ENCODE data around the gene CTF1. TPM values are rescaled to one million over a fixed set of nuclear protein-coding genes. Genes with fewer than 3 reads are reported as not detected.
"Not testable (repeated sequence)": the region's sequence is repeated elsewhere in the genome, so short reads cannot be mapped to it uniquely, and the experiment has no call there.

Gene CTF1
- total and polyA plus RNA-seq, 2 donors (not counting 1 experiment from before 2014, with no cell fraction given) = 0.78 to 0.81 TPM

GRCh38 chr16:30889721-30890120 is 6.7 kb upstream of the CTF1 start:
- DNase-seq (no peak), ATAC-seq (ENCODE audit: low read depth) (no peak)
- H3K9me3 Mint-ChIP-seq (ENCODE audit: insufficient read depth) = no peaks in the 10 kb centered on the region
- no peak overlapping the region for H2AFZ ChIP-seq (ENCODE audit: insufficient read depth, low read depth, low read length, poor library complexity, severe bottlenecking)
- peaks cover 52% of the 10 kb centered on the region for H3K79me2 ChIP-seq (ENCODE audit: control insufficient read depth, insufficient read depth, low read length)
- intact Hi-C loops (cut with micrococcal nuclease) = no loop called here
- H4K20me1 ChIP-seq (ENCODE audit: control insufficient read depth, insufficient read depth, low read length, poor library complexity, severe bottlenecking) = peaks cover 8% of the 10 kb centered on the region
- no peak overlapping the region for H3K27ac ChIP-seq (ENCODE audit: low read length in 2 of 2)
- H3K4me3 Mint-ChIP-seq = no peak overlapping the region
- no peaks in the 10 kb centered on the region for H3K27me3 Mint-ChIP-seq
- no peak overlapping the region for H3K9ac ChIP-seq (ENCODE audit: low read length)
- no peaks in the 10 kb centered on the region for H3K9me3 ChIP-seq (ENCODE audit: control extremely low read depth in 1 of 3, control insufficient read depth in 2 of 3, insufficient read depth in 1 of 3, low read length in 2 of 3)
- H3K4me2 ChIP-seq (replicated peaks; ENCODE audit: low read depth, low read length, poor library complexity, severe bottlenecking) = no peak overlapping the region
- peaks cover 21 to 25% of the 10 kb centered on the region in 2 donors for H3K4me1 ChIP-seq (ENCODE audit: control insufficient read depth in 2 of 2, insufficient read depth in 2 of 2, low read length in 2 of 2)
- no peak overlapping the region for H3K4me3 ChIP-seq (ENCODE audit: control extremely low read depth in 1 of 5, extremely low read depth in 1 of 5, insufficient read depth in 1 of 5, low read depth in 2 of 5, low read length in 4 of 5)
- peaks cover 32% of the 10 kb centered on the region for H3K4me1 Mint-ChIP-seq
- H3K27ac Mint-ChIP-seq = no peak overlapping the region
- H3K27me3 ChIP-seq (replicated peaks in 1 of 4; ENCODE audit: control extremely low read depth in 1 of 4, control insufficient read depth in 3 of 4, insufficient read depth in 4 of 4, low read length in 3 of 4) = no peaks in the 10 kb centered on the region
- 90% methylated on average over 5 of the region's 5 CpGs for WGBS (ENCODE audit: insufficient coverage)
- no peak for TF ChIP-seq EZH2 (IDR thresholded peaks at IDR 0.05; ENCODE audit: borderline replicate concordance, insufficient read depth, low read depth, low read length, poor library complexity, severe bottlenecking)
- no peak for TF ChIP-seq CTCF (IDR thresholded peaks at IDR 0.05)
- ChIA-PET POLR2A (interaction anchor here (0.7 kb wide), 1 partner anchor 814 kb away, joined by 6 read pairs; no protein-coding TSS in a partner anchor), CTCF (interaction anchor here (1.4 kb wide), 1 partner anchor 12 kb away, joined by 5 read pairs; no protein-coding TSS in a partner anchor)
- H3K36me3 ChIP-seq (replicated peaks in 1 of 2; ENCODE audit: control extremely low read depth in 1 of 2, control insufficient read depth in 1 of 2, extremely low read depth in 1 of 2, insufficient read depth in 2 of 2, low read length in 1 of 2) = peaks cover 0 to 16% of the 10 kb centered on the region in 2 experiments

DNA sequence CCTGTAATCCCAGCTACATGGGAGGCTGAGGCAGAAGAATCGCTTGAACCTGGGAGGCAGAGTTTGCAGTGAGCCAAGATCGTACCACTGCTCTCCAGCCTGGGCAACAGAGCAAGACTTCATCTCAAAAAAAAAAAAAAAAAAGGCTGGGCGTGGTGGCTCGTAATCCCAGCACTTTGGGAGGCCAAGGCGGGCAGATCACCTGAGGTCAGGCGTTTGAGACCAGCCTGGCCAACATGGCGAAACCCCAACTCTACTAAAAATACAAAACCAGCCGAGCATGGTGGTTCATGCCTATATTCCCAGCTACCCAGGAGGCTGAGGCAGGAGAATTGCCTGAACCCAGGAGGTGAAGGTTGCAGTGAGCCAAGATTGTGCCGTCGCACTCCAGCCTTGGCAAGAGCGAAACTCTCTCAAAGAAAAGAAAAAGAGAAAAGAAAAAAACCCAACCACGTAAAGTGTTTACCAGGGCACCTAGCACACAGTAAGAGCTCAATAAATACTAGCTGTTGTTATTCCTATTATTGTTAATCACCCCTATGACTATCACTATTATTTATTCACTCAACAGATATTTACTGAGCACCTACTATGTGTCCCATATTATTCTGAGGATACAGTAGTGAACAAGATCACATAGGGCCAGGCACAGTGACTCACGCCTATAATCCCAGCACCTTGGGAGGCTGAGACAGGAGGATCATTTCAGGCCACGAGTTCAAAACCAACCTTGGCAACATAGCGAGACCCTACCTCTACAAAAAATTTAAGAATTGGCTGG is 5.2 kb upstream of the CTF1 start:
- H3K9me3 ChIP-seq (ENCODE audit: control extremely low read depth in 1 of 3, control insufficient read depth in 2 of 3, insufficient read depth in 1 of 3, low read length in 2 of 3); H3K27me3 ChIP-seq (replicated peaks in 1 of 4; ENCODE audit: control extremely low read depth in 1 of 4, control insufficient read depth in 3 of 4, insufficient read depth in 4 of 4, low read length in 3 of 4); H3K27ac Mint-ChIP-seq; H3K27ac ChIP-seq (ENCODE audit: low read length in 2 of 2); H3K9me3 Mint-ChIP-seq (ENCODE audit: insufficient read depth); DNase-seq; intact Hi-C loops (cut with micrococcal nuclease); H3K4me3 ChIP-seq (ENCODE audit: control extremely low read depth in 1 of 5, extremely low read depth in 1 of 5, insufficient read depth in 1 of 5, low read depth in 2 of 5, low read length in 4 of 5); H2AFZ ChIP-seq (ENCODE audit: insufficient read depth, low read depth, low read length, poor library complexity, severe bottlenecking); H3K9ac ChIP-seq (ENCODE audit: low read length); H4K20me1 ChIP-seq (ENCODE audit: control insufficient read depth, insufficient read depth, low read length, poor library complexity, severe bottlenecking); H3K4me3 Mint-ChIP-seq; H3K4me2 ChIP-seq (replicated peaks; ENCODE audit: low read depth, low read length, poor library complexity, severe bottlenecking); ATAC-seq (ENCODE audit: low read depth); H3K27me3 Mint-ChIP-seq: not testable (repeated sequence)
- 100% methylated on average over 4 of the region's 15 CpGs for WGBS (ENCODE audit: insufficient coverage)
- POLR2A ChIA-PET = interaction anchor here (0.6 kb wide), 2 partner anchors 14 to 45 kb away, joined by 4 read pairs; no protein-coding TSS in a partner anchor
- Histone ChIP-seq H3K36me3 (replicated peaks in 1 of 2; ENCODE audit: control extremely low read depth in 1 of 2, control insufficient read depth in 1 of 2, extremely low read depth in 1 of 2, insufficient read depth in 2 of 2, low read length in 1 of 2) (peaks cover 0 to 12% of the 10 kb centered on the region in 2 experiments), H3K79me2 (ENCODE audit: control insufficient read depth, insufficient read depth, low read length) (peaks cover 41% of the 10 kb centered on the region), H3K4me1 (ENCODE audit: control insufficient read depth in 2 of 2, insufficient read depth in 2 of 2, low read length in 2 of 2) (peaks cover 20 to 26% of the 10 kb centered on the region in 2 donors)
- peaks cover 38% of the 10 kb centered on the region for H3K4me1 Mint-ChIP-seq
- CTCF ChIA-PET = interaction anchor here (1.5 to 3.2 kb wide), 3 partner anchors 11 to 78 kb away, joined by 4 to 15 read pairs (median 14); no protein-coding TSS in a partner anchor
